Chondrocyte (in vitro differentiated cells): Measurements from ENCODE around the gene ESYT2. TPM values are rescaled to one million over a fixed set of nuclear protein-coding genes. Genes with fewer than 3 reads are reported as not detected.
"Not testable (repeated sequence)": the region's sequence is repeated elsewhere in the genome, so short reads cannot be mapped to it uniquely, and the experiment has no call there.

Experiments
- DNase-seq: peaks from one replicate; pipeline ENCODE4 v3.0.0; 2021; ENCODE audit warnings: mixed read lengths, low spot score
- H3K27ac Mint-ChIP-seq: one replicate; pipeline ENCODE4 v1.8.0; 2021; ENCODE audit warnings: mild to moderate bottlenecking, moderate library complexity, mixed read lengths; ENCODE audit not compliant: unreplicated experiment
- H3K27me3 Mint-ChIP-seq: 2 replicates; pipeline ENCODE4 v1.8.0; 2021; ENCODE audit warnings: low read depth, mixed read lengths
- H3K36me3 Mint-ChIP-seq: 2 replicates; pipeline ENCODE4 v1.8.0; 2021; ENCODE audit warnings: low read depth, mixed read lengths
- H3K4me1 Mint-ChIP-seq: 2 replicates; pipeline ENCODE4 v1.8.0; 2021; ENCODE audit warnings: low read depth, mild to moderate bottlenecking, mixed read lengths
- H3K4me3 Mint-ChIP-seq: one replicate; pipeline ENCODE4 v1.8.0; 2021; ENCODE audit warnings: mild to moderate bottlenecking, moderate library complexity, mixed read lengths; ENCODE audit not compliant: unreplicated experiment
- H3K9me3 Mint-ChIP-seq: 2 replicates; pipeline ENCODE4 v1.8.0; 2021; ENCODE audit warnings: low read depth, mixed read lengths
- total RNA-seq: library from RNA; stranded (reverse); gene quantifications from 3 replicates; pipeline ENCODE4 v1.2.1, GENCODE V29; 2021
- TF ChIP-seq, protein P1 (sequence below): fragments of 200-600 bp; sonication (generic); IDR thresholded peaks from 2 replicates; pipeline ENCODE4 v1.5.0; 2021; ENCODE audit warnings: antibody characterized with exemption, mild to moderate bottlenecking, moderate library complexity

Gene ESYT2
- total RNA-seq, 1 donor from 2014 or later, result 108 TPM

DNA sequence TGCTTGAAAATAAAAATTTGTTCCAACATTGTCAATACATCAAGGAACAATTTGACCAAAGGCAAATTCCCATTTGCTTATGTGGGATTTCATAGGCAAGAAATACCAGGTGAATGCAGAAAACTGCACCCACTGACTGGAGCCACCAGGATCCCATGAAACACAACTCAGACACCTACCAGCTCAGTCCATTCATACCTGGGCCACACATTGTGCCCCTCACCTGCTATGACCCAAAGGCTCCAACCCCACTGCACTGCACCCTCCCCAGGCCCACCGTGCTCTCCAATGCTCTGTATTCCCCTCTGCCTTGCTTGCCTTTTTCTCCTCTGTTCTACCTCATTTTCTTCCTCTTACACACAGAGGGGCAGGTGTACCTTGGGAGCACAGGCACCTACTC is 130.0 kb downstream of the ESYT2 start:
- H3K4me3 Mint-ChIP-seq, result no peak overlapping the region
- peaks cover 20% of the 10 kb centered on the region for H3K4me1 Mint-ChIP-seq
- H3K36me3 Mint-ChIP-seq, result no peaks in the 10 kb centered on the region
- TF ChIP-seq, protein P1, sequence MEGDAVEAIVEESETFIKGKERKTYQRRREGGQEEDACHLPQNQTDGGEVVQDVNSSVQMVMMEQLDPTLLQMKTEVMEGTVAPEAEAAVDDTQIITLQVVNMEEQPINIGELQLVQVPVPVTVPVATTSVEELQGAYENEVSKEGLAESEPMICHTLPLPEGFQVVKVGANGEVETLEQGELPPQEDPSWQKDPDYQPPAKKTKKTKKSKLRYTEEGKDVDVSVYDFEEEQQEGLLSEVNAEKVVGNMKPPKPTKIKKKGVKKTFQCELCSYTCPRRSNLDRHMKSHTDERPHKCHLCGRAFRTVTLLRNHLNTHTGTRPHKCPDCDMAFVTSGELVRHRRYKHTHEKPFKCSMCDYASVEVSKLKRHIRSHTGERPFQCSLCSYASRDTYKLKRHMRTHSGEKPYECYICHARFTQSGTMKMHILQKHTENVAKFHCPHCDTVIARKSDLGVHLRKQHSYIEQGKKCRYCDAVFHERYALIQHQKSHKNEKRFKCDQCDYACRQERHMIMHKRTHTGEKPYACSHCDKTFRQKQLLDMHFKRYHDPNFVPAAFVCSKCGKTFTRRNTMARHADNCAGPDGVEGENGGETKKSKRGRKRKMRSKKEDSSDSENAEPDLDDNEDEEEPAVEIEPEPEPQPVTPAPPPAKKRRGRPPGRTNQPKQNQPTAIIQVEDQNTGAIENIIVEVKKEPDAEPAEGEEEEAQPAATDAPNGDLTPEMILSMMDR, result no peak
- H3K9me3 Mint-ChIP-seq, result no peaks in the 10 kb centered on the region
- no peak overlapping the region for H3K27ac Mint-ChIP-seq
- DNase-seq, result no peak
- no peaks in the 10 kb centered on the region for H3K27me3 Mint-ChIP-seq

DNA sequence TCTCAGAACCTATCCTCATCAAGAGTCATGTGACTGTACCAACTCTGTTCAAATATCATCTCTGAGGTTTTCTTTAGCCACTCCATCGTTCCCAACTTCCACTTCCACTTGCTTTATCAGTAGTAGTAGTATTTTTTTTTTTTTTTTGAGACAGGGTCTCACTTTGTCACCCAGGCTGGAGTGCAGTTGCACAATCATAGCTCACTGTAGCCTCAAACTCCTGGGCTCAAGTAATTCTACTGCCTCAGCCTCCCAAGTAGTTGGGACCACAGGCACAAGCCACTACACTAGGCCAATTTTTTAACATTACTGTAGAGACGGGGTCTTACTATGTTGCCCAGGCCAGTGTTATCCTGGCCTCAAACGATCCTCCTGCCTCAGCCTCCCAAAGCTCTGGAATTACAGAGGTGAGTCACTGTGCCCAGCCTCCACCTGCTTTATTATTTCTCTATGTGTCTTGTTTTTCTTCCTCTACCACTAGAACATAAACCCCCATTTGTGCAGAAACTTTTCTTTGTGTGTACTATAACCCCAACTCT is 130.6 kb downstream of the ESYT2 start:
- Mint-ChIP-seq H3K27me3 (no peaks in the 10 kb centered on the region), H3K4me1 (peaks cover 19% of the 10 kb centered on the region), H3K27ac (no peak overlapping the region), H3K36me3 (no peaks in the 10 kb centered on the region), H3K9me3 (no peaks in the 10 kb centered on the region), H3K4me3 (no peak overlapping the region)
- TF ChIP-seq, protein P1, result no peak
- no peak for DNase-seq

DNA sequence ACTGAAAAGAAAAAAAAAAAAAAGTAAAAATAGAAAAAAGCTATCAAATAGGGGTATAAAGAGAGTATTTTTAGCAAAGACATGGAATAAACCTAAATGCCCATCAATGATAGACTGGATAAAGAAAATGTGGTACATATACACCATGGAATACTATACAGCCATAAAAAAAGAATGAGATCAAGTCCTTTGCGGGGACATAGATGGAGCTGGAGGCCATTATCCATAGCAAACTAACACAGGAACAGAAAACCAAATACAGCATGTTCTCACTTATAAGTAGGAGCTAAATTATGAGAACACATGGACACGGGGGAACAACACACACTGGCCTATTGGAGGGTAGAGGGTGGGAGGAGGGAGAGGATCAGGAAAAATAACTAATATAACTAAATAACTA is 131.7 kb downstream of the ESYT2 start:
- not testable (repeated sequence) for H3K36me3 Mint-ChIP-seq, H3K4me1 Mint-ChIP-seq, H3K4me3 Mint-ChIP-seq, DNase-seq, H3K27me3 Mint-ChIP-seq, H3K27ac Mint-ChIP-seq, H3K9me3 Mint-ChIP-seq

DNA sequence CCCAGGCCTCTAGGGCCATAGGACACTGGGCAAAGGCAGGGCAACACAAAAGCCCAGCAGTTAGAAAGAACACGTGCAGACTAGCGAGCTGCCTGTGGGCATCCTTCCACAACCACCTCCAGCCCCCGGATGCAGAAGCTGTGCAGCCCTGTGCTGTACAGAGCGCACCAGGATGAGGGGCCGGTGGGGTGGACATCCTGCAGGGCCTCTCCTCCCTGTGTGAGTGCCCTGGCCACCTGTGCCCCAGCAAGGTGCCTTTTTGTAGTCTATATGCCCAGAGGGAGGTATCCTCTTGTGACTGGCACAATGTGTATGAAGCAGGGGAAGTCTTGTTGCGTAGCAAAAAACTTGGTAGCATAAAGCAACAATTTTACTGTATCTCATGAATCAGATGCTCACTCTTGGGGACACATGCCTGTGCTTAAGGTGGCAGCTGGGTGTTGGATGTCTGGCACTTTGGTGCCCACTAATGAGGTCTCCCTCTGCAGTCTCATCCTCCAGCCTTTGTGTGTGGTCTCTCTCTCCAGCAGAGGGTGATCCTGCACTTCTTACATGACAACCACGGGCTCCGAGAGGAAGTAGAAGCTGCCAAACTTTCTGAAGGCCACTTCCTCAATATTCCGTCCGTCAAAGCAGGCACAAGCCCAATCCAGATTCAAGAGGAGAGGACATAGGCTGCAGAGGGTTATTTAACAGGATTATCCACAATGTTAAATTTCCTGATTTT is 133.4 kb downstream of the ESYT2 start:
- no peak for DNase-seq
- TF ChIP-seq, protein P1, result peak; percentile 80
- H3K36me3 Mint-ChIP-seq, result peaks cover 1% of the 10 kb centered on the region
- peak overlapping the region; percentile 71 for H3K27ac Mint-ChIP-seq
- H3K9me3 Mint-ChIP-seq, result no peaks in the 10 kb centered on the region
- no peaks in the 10 kb centered on the region for H3K27me3 Mint-ChIP-seq
- H3K4me1 Mint-ChIP-seq, result peaks cover 10% of the 10 kb centered on the region
- no peak overlapping the region for H3K4me3 Mint-ChIP-seq

DNA sequence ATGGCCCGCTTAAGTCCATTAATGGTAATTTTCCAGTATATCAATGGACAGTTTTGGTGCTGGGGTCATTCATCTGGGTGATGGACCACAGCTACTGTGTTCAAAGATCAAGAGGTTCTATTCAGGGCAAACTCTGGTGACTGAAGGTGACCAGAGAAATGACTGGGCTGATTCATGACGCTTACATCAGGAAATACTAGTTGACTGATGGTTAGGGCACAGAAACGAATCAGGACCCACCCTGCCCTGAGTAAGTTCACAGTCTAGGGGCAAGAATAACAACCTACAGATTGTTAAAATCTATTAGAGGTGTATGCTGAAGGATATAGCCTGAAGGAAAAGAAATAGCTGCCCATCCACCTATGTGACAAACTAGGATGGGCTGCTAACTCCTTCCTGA is 134.3 kb downstream of the ESYT2 start:
- Mint-ChIP-seq H3K27me3 (no peaks in the 10 kb centered on the region), H3K9me3 (no peaks in the 10 kb centered on the region)

More for the DNA sequence above, 134.3 kb downstream of the ESYT2 start:
- Mint-ChIP-seq H3K27ac (no peak overlapping the region), H3K4me1 (peaks cover 10% of the 10 kb centered on the region), H3K36me3 (peaks cover 1% of the 10 kb centered on the region), H3K4me3 (no peak overlapping the region)
- TF ChIP-seq, protein P1, result no peak
- no peak for DNase-seq
